GM21717 (cell line): Measurements from ENCODE around the gene DIPK1C.

Experiments
- ATAC-seq: cut with Tn5 transposase; IDR thresholded peaks from one replicate; pipeline ENCODE4 v1.9.1; 2021; ENCODE audit warnings: mild to moderate bottlenecking, moderate library complexity; ENCODE audit not compliant: unreplicated experiment

The DIPK1C gene

GRCh38 chr18:74390900-74391299 lies 66.2 kb downstream of the DIPK1C start:
- no peak for ATAC-seq

GRCh38 chr18:74389991-74390390 lies 67.1 kb downstream of the DIPK1C start:
- ATAC-seq: no peak

GRCh38 chr18:74389171-74389927 lies 67.8 kb downstream of the DIPK1C start:
- no peak for ATAC-seq

- ATAC-seq: no peak
These were observed 68.9 kb downstream of the DIPK1C start for GRCh38 chr18:74388227-74388626.

- ATAC-seq: no peak
These were observed 69.7 kb downstream of the DIPK1C start for GRCh38 chr18:74387383-74387782.
